ENCODE data around the gene ELAVL1. TPM values are rescaled to one million over a fixed set of nuclear protein-coding genes. Genes with fewer than 3 reads are reported as not detected.
"Not testable (repeated sequence)": the region's sequence is repeated elsewhere in the genome, so short reads cannot be mapped to it uniquely, and the experiment has no call there.

The ELAVL1 gene
- total and polyA plus RNA-seq, 7 donors: 22.3 to 57.9 (median 44.5) TPM

GRCh38 chr19:8033287-8034177 lies 28.1 kb upstream of the ELAVL1 start:
- H3K36me3 ChIP-seq (ENCODE audit: insufficient read depth in 1 of 2, low read depth in 1 of 2); ATAC-seq; H3K4me1 ChIP-seq; H3K9me3 ChIP-seq; H3K27ac ChIP-seq; DNase-seq; intact Hi-C loops (cut with DNase I); H3K4me3 ChIP-seq: not testable (repeated sequence)
- H3K27me3 ChIP-seq (ENCODE audit: insufficient read depth in 3 of 3, low read length in 2 of 3): peaks cover 0 to 19% (median 0%) of the 10 kb centered on the region in 3 donors
- WGBS, 3 donors: 55 to 72% (median 58%) methylated on average over 22 of the region's 22 CpGs

- intact Hi-C loops (cut with DNase I): no loop called here
- no peaks in the 10 kb centered on the region for H3K36me3 ChIP-seq (ENCODE audit: insufficient read depth in 1 of 2, low read depth in 1 of 2)
- H3K4me3 ChIP-seq: no peak overlapping the region
- H3K4me1 ChIP-seq: no peaks in the 10 kb centered on the region
- 26 to 50% (median 32%) methylated on average over 8 of the region's 8 CpGs for whole genome bisulfite sequencing, 3 donors
- H3K27me3 ChIP-seq (ENCODE audit: insufficient read depth in 3 of 3, low read length in 2 of 3): peaks cover 0 to 10% (median 0%) of the 10 kb centered on the region in 3 donors
- no peak overlapping the region for H3K27ac ChIP-seq
- ATAC-seq (no peak), DNase-seq (no peak)
- H3K9me3 ChIP-seq: no peaks in the 10 kb centered on the region
- TF ChIP-seq CTCF (IDR thresholded peaks at IDR 0.05): no peak
These were observed 25.5 kb upstream of the ELAVL1 start for GRCh38 chr19:8030960-8031359.

- peaks cover 0 to 6% (median 0%) of the 10 kb centered on the region in 3 donors for H3K27me3 ChIP-seq (ENCODE audit: insufficient read depth in 3 of 3, low read length in 2 of 3)
- no peak for TF ChIP-seq CTCF (IDR thresholded peaks at IDR 0.05)
- no peak overlapping the region for H3K4me3 ChIP-seq
- H3K4me1 ChIP-seq: no peaks in the 10 kb centered on the region
- H3K36me3 ChIP-seq (ENCODE audit: insufficient read depth in 1 of 2, low read depth in 1 of 2): no peaks in the 10 kb centered on the region
- intact Hi-C loops (cut with DNase I): no loop called here
- 37 to 50% (median 45%) methylated on average over 12 of the region's 12 CpGs for WGBS, 3 donors
- ATAC-seq (no peak), DNase-seq (no peak)
- no peaks in the 10 kb centered on the region for H3K9me3 ChIP-seq
- H3K27ac ChIP-seq: no peak overlapping the region
These were observed 23.6 kb upstream of the ELAVL1 start for GRCh38 chr19:8028951-8029491.

- ATAC-seq (no peak), DNase-seq (no peak)
- TF ChIP-seq CTCF (IDR thresholded peaks at IDR 0.05): no peak
- no peaks in the 10 kb centered on the region for H3K4me1 ChIP-seq
- H3K27me3 ChIP-seq (ENCODE audit: insufficient read depth in 3 of 3, low read length in 2 of 3): no peaks in the 10 kb centered on the region
- H3K27ac ChIP-seq: no peak overlapping the region
- H3K9me3 ChIP-seq: no peaks in the 10 kb centered on the region
- no peaks in the 10 kb centered on the region for H3K36me3 ChIP-seq (ENCODE audit: insufficient read depth in 1 of 2, low read depth in 1 of 2)
- WGBS, 3 donors: 73 to 80% (median 76%) methylated on average over 5 of the region's 5 CpGs
- intact Hi-C loops (cut with DNase I): no loop called here
- no peak overlapping the region for H3K4me3 ChIP-seq
These were observed 19.9 kb upstream of the ELAVL1 start for GRCh38 chr19:8025316-8025715.

GRCh38 chr19:8024256-8024655 lies 18.8 kb upstream of the ELAVL1 start:
- H3K27ac ChIP-seq; intact Hi-C loops (cut with DNase I); H3K4me1 ChIP-seq; ATAC-seq; DNase-seq; H3K4me3 ChIP-seq; H3K36me3 ChIP-seq (ENCODE audit: insufficient read depth in 1 of 2, low read depth in 1 of 2); H3K27me3 ChIP-seq (ENCODE audit: insufficient read depth in 3 of 3, low read length in 2 of 3); H3K9me3 ChIP-seq: not testable (repeated sequence)
- 95 to 98% (median 98%) methylated on average over 3 of the region's 3 CpGs for WGBS, 3 donors
